ENCODE data around the gene DLX6. TPM values are rescaled to one million over a fixed set of nuclear protein-coding genes. Genes with fewer than 3 reads are reported as not detected.
A peak's percentile ranks its signal among the peaks of the same experiment; 100 is the strongest.

The DLX6 gene
- total RNA-seq, 1 experiment from 2014 or later: 17.9 TPM

DNA sequence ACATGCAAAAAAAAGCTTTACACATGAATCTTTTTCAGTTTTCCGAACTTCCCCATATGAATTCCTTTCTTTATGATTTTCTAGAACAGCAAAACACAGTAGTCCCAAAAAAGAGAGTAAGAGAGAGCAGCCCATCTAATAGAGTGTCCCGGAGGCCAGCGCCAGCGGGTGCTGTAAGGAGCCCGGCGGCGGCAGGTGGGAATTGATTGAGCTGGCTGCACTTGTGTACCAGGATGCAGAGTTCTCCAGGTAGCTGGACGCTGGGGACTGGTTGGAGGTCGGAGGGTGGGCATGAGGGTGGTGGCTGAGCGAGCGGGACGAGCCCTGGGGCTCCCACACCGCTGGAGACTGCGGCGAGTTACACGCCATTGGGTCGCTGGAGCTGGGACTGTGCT, 15.2 kb downstream of the DLX6 start:
- H3K36me3 ChIP-seq (ENCODE audit: insufficient read depth, low read length, poor library complexity, severe bottlenecking): peaks cover 46% of the 10 kb centered on the region
- peaks cover 25% of the 10 kb centered on the region for H3K4me1 ChIP-seq (ENCODE audit: insufficient read depth, low read length, poor library complexity, severe bottlenecking)
- peak; percentile 37 for DNase-seq (ENCODE audit: low spot score)
- H3K27me3 ChIP-seq (replicated peaks; ENCODE audit: insufficient read depth, low read depth, low read length, poor library complexity): peaks cover 39% of the 10 kb centered on the region
- H3K27ac ChIP-seq (ENCODE audit: low read depth, low read length, poor library complexity, severe bottlenecking): peak overlapping the region; percentile 88
- H3K9me3 ChIP-seq (ENCODE audit: low read depth, low read length, poor library complexity, severe bottlenecking): no peaks in the 10 kb centered on the region
- BruUV-seq (replicated peaks): no TSS peak
- intact Hi-C loops (cut with micrococcal nuclease; ENCODE audit: unreplicated experiment): loop anchor here (10.0 kb wide), 1 partner anchor 796 kb away; no protein-coding TSS in a partner anchor
- POLR2A ChIA-PET (ENCODE audit: low non-redundant PET): no interaction called here
- CTCF ChIA-PET: no interaction called here
- H3K4me3 ChIP-seq (ENCODE audit: low read depth, low read length, poor library complexity, severe bottlenecking): peak overlapping the region; percentile 76
- TF ChIP-seq CTCF (conservative IDR thresholded peaks at IDR 0.05; ENCODE audit: low read depth, low read length): no peak
- TF ChIP-seq EZH2 (IDR thresholded peaks at IDR 0.05; ENCODE audit: borderline replicate concordance, low read depth, low read length, poor library complexity, severe bottlenecking): no peak

- TF ChIP-seq EZH2 (IDR thresholded peaks at IDR 0.05; ENCODE audit: borderline replicate concordance, low read depth, low read length, poor library complexity, severe bottlenecking) (no peak), CTCF (conservative IDR thresholded peaks at IDR 0.05; ENCODE audit: low read depth, low read length) (peak; percentile 10; the same call in 1 of the 2 replicates)
- DNase-seq (ENCODE audit: low spot score): peak; percentile 58
- CTCF ChIA-PET: no interaction called here
- peaks cover 33% of the 10 kb centered on the region for H3K27me3 ChIP-seq (replicated peaks; ENCODE audit: insufficient read depth, low read depth, low read length, poor library complexity)
- H3K9me3 ChIP-seq (ENCODE audit: low read depth, low read length, poor library complexity, severe bottlenecking): no peaks in the 10 kb centered on the region
- POLR2A ChIA-PET (ENCODE audit: low non-redundant PET): interaction anchor here (0.6 kb wide), 1 partner anchor 909 kb away, joined by 6 read pairs; no protein-coding TSS in a partner anchor
- H3K4me1 ChIP-seq (ENCODE audit: insufficient read depth, low read length, poor library complexity, severe bottlenecking): peaks cover 19% of the 10 kb centered on the region
- intact Hi-C loops (cut with micrococcal nuclease; ENCODE audit: unreplicated experiment): loop anchor here (10.0 kb wide), 1 partner anchor 796 kb away; no protein-coding TSS in a partner anchor
- BruUV-seq (replicated peaks): no TSS peak
- H3K27ac ChIP-seq (ENCODE audit: low read depth, low read length, poor library complexity, severe bottlenecking): peak overlapping the region; percentile 88
- H3K36me3 ChIP-seq (ENCODE audit: insufficient read depth, low read length, poor library complexity, severe bottlenecking): peaks cover 46% of the 10 kb centered on the region
- H3K4me3 ChIP-seq (ENCODE audit: low read depth, low read length, poor library complexity, severe bottlenecking): peak overlapping the region; percentile 76
Measured at GRCh38 chr7:97020996-97021746, 15.8 kb downstream of the DLX6 start.

GRCh38 chr7:97021747-97022490, 16.6 kb downstream of the DLX6 start:
- no peak for TF ChIP-seq CTCF (conservative IDR thresholded peaks at IDR 0.05; ENCODE audit: low read depth, low read length)
- TF ChIP-seq EZH2 (IDR thresholded peaks at IDR 0.05; ENCODE audit: borderline replicate concordance, low read depth, low read length, poor library complexity, severe bottlenecking): no peak
- Histone ChIP-seq H3K27ac (ENCODE audit: low read depth, low read length, poor library complexity, severe bottlenecking) (peak overlapping the region; percentile 88), H3K36me3 (ENCODE audit: insufficient read depth, low read length, poor library complexity, severe bottlenecking) (peaks cover 46% of the 10 kb centered on the region), H3K9me3 (ENCODE audit: low read depth, low read length, poor library complexity, severe bottlenecking) (no peaks in the 10 kb centered on the region), H3K27me3 (replicated peaks; ENCODE audit: insufficient read depth, low read depth, low read length, poor library complexity) (peaks cover 26% of the 10 kb centered on the region), H3K4me1 (ENCODE audit: insufficient read depth, low read length, poor library complexity, severe bottlenecking) (peaks cover 18% of the 10 kb centered on the region), H3K4me3 (ENCODE audit: low read depth, low read length, poor library complexity, severe bottlenecking) (peak overlapping the region; percentile 76)
- BruUV-seq (replicated peaks): TSS peak; percentile 57
- intact Hi-C loops (cut with micrococcal nuclease; ENCODE audit: unreplicated experiment): loop anchor here (10.0 kb wide), 1 partner anchor 797 kb away; no protein-coding TSS in a partner anchor
- POLR2A ChIA-PET (ENCODE audit: low non-redundant PET): interaction anchor here (0.6 kb wide), 1 partner anchor 910 kb away, joined by 6 read pairs; no protein-coding TSS in a partner anchor
- peak; percentile 77 for DNase-seq (ENCODE audit: low spot score)
- CTCF ChIA-PET: no interaction called here
